GM10248 (cell line): ENCODE measurements around the gene APOBEC3C.
A peak's percentile ranks its signal among the peaks of the same experiment; 100 is the strongest.
"Not testable (repeated sequence)": the region's sequence is repeated elsewhere in the genome, so short reads cannot be mapped to it uniquely, and the experiment has no call there.

Experiments
- CTCF ChIA-PET: fragments of 300-600 bp; sonication (Branson Sonifier 250); formaldehyde crosslinking; extraction: SDS; loops from one replicate; lab custom pipeline; 2021; ENCODE audit warnings: antibody characterized with exemption; lab: Yijun Ruan, JAX
- POLR2A ChIA-PET: fragments of 350-650 bp; sonication (Branson Sonifier 250); formaldehyde crosslinking; extraction: SDS; loops from one replicate; lab custom pipeline; 2020; ENCODE audit warnings: antibody characterized with exemption; lab: Yijun Ruan, JAX
- DNase-seq: peaks from one replicate; pipeline ENCODE4 v3.0.0; 2012; ENCODE audit errors: extremely low spot score
- CTCF ChIP-seq: IDR thresholded peaks from 2 replicates; pipeline ENCODE4 v1.5.1; 2012; ENCODE audit warnings: mild to moderate bottlenecking, low read depth; ENCODE audit errors: extremely low read depth, missing control alignments, control extremely low read depth

Gene APOBEC3C

GRCh38 chr22:38981992-38982927 lies 31.8 kb upstream of the APOBEC3C start, which contains the start of gene APOBEC3B:
Gene APOBEC3B (plus strand): TSS chr22:38982347. CDS start chr22:38982454, 107 bp downstream.
- ChIA-PET POLR2A (no interaction called here), CTCF (interaction anchor here (0.6 to 3.9 kb wide), 9 partner anchors 8 to 111 kb away, joined by 3 to 20 read pairs (median 3); no protein-coding TSS in a partner anchor)
- DNase-seq: peak; percentile 90
- no peak for TF ChIP-seq CTCF

- CTCF ChIA-PET: interaction anchor here (1.0 to 3.9 kb wide), 5 partner anchors 11 to 114 kb away, joined by 3 to 20 read pairs (median 9); no protein-coding TSS in a partner anchor
- no peak for DNase-seq
- POLR2A ChIA-PET: no interaction called here
- TF ChIP-seq CTCF: no peak
Observed at GRCh38 chr22:38984224-38984623, 29.8 kb upstream of the APOBEC3C start.

- peak; percentile 66 for DNase-seq
- CTCF ChIA-PET: interaction anchor here (1.0 to 3.7 kb wide), 5 partner anchors 12 to 115 kb away, joined by 3 to 19 read pairs (median 9); no protein-coding TSS in a partner anchor
- POLR2A ChIA-PET: not testable (repeated sequence)
Observed at GRCh38 chr22:38984784-38985757, 29.0 kb upstream of the APOBEC3C start.

- DNase-seq: no peak
- CTCF ChIA-PET: interaction anchor here (3.7 kb wide), 1 partner anchor 17 kb away, joined by 19 read pairs; no protein-coding TSS in a partner anchor
- no peak for TF ChIP-seq CTCF
- POLR2A ChIA-PET: no interaction called here
Observed at GRCh38 chr22:38986629-38987028, 27.4 kb upstream of the APOBEC3C start.

- no peak for TF ChIP-seq CTCF
- no peak for DNase-seq
- POLR2A ChIA-PET: no interaction called here
- CTCF ChIA-PET: interaction anchor here (3.7 kb wide), 1 partner anchor 16 kb away, joined by 19 read pairs; no protein-coding TSS in a partner anchor
Observed at GRCh38 chr22:38987171-38987895, 26.7 kb upstream of the APOBEC3C start.

GRCh38 chr22:38989466-38989865 lies 24.6 kb upstream of the APOBEC3C start:
- no peak for DNase-seq
- ChIA-PET CTCF (no interaction called here), POLR2A (no interaction called here)
- TF ChIP-seq CTCF: no peak

GRCh38 chr22:38992871-38993371 lies 21.1 kb upstream of the APOBEC3C start:
- CTCF ChIA-PET: interaction anchor here (0.8 to 1.6 kb wide), 4 partner anchors 10 to 121 kb away, joined by 3 to 5 read pairs (median 3); no protein-coding TSS in a partner anchor
- DNase-seq: not testable (repeated sequence)

More at GRCh38 chr22:38992871-38993371, 21.1 kb upstream of the APOBEC3C start:
- POLR2A ChIA-PET: not testable (repeated sequence)
